K562 (cell line): Measurements from ENCODE around the gene DTX4. TPM values are rescaled to one million over a fixed set of nuclear protein-coding genes. Genes with fewer than 3 reads are reported as not detected.

Experiments used
- ATAC-seq: fragments of 200-7000 bp; cut with Tn5 transposase; 3 replicates; pipeline ENCODE4 v1.9.1; 2020; ENCODE audit warnings: moderate library complexity
- BruUV-seq: library from RNA; stranded (reverse); fragments of 400-500 nt; replicated peaks from 2 replicates; lab custom pipeline; 2021; lab: Mats Ljungman, UMichigan
- CTCF ChIA-PET: fragments of 300-600 bp; formaldehyde crosslinking; extraction: SDS; loops from one replicate; lab custom pipeline; 2021; ENCODE audit warnings: low intra/inter-chr PET ratio; lab: Yijun Ruan, JAX
- POLR2A ChIA-PET: fragments of 300-600, 350-650 bp; sonication (Branson Sonifier 250); formaldehyde crosslinking; extraction: SDS; loops from one replicate; lab custom pipeline; 2021; ENCODE audit warnings: antibody characterized with exemption, inconsistent platforms; lab: Yijun Ruan, JAX
- DNase-seq, 4 experiments: peaks; one replicate each; pipeline versions ENCODE4 v3.0.0 to v3.0.0-alpha.2; 2011 to 2018; ENCODE audit warnings: low spot score in 3 of 4, mixed read lengths in 3 of 4; ENCODE audit errors: extremely low read depth in 1 of 4
- FAIRE-seq: peaks from 2 replicates; lab custom pipeline; 2011; peaks lifted over from hg19 to GRCh38; lab: Jason Lieb, UNC
- H2AFZ ChIP-seq: 2 replicates; pipeline ENCODE4 v1.6.0; 2011; ENCODE audit warnings: low read depth, low read length, control low read depth, inconsistent platforms
- H3K27ac ChIP-seq: fragments of 200-600 bp; 3 replicates; pipeline ENCODE4 v1.8.0; 2011; ENCODE audit warnings: low read depth, mild to moderate bottlenecking, control low read depth, inconsistent platforms, low read length, moderate library complexity, mixed read lengths; ENCODE audit errors: extremely low read depth
- H3K27me3 ChIP-seq, 2 experiments: fragments of 300-600 bp in 1 of 2; 2 replicates in 1 of 2; 3 replicates in 1 of 2; pipeline versions ENCODE4 v1.6.0 to v1.8.0; 2011; ENCODE audit warnings: inconsistent platforms in 2 of 2, low read length in 2 of 2, mild to moderate bottlenecking in 1 of 2, mixed read lengths in 1 of 2, moderate library complexity in 1 of 2; ENCODE audit not compliant: control insufficient read depth in 2 of 2, insufficient read depth in 2 of 2
- H3K36me3 ChIP-seq: fragments of 300-600 bp; 3 replicates; pipeline ENCODE4 v1.8.0; 2011; ENCODE audit warnings: mild to moderate bottlenecking, low read length, inconsistent platforms; ENCODE audit not compliant: control insufficient read depth, insufficient read depth
- H3K4me1 ChIP-seq, 2 experiments: fragments of 200-600 bp in 1 of 2; replicated peaks in 1 of 2; 2 replicates in 1 of 2; 3 replicates in 1 of 2; pipeline versions ENCODE4 v1.5.1 to v1.8.0; 2011; ENCODE audit warnings: inconsistent platforms in 2 of 2, low read length in 2 of 2, mild to moderate bottlenecking in 1 of 2, mixed read lengths in 1 of 2, moderate library complexity in 1 of 2; ENCODE audit not compliant: control insufficient read depth in 2 of 2, insufficient read depth in 2 of 2
- H3K4me2 ChIP-seq: 2 replicates; pipeline ENCODE4 v1.6.1; 2011; ENCODE audit warnings: low read length, control low read depth, inconsistent platforms, mixed read lengths; ENCODE audit not compliant: insufficient read depth
- H3K4me3 ChIP-seq: fragments of 200-600 bp; sonication (generic), shearing (Covaris generic); 2 replicates; pipeline ENCODE4 v1.5.1; 2016; ENCODE audit warnings: control low read depth, inconsistent platforms
- H3K79me2 ChIP-seq: fragments of 200-600 bp; 3 replicates; pipeline ENCODE4 v1.8.0; 2011; ENCODE audit warnings: low read length, inconsistent platforms; ENCODE audit not compliant: control insufficient read depth, insufficient read depth
- H3K9ac ChIP-seq, 2 experiments: 2 replicates each; pipeline versions ENCODE4 v1.6.0 to v1.6.1; 2011; ENCODE audit warnings: low read depth in 2 of 2, low read length in 2 of 2, control low read depth in 1 of 2, inconsistent platforms in 1 of 2, mild to moderate bottlenecking in 1 of 2, mixed read lengths in 1 of 2; ENCODE audit not compliant: insufficient read depth in 1 of 2
- H3K9me1 ChIP-seq: one replicate; pipeline ENCODE4 v1.6.0; 2011; ENCODE audit warnings: inconsistent platforms, mild to moderate bottlenecking, low read length, moderate library complexity; ENCODE audit not compliant: control insufficient read depth, insufficient read depth
- H3K9me3 ChIP-seq: replicated peaks from 2 replicates; pipeline ENCODE4 v1.5.1; 2011; ENCODE audit warnings: low read depth, low read length, inconsistent platforms; ENCODE audit not compliant: control insufficient read depth, insufficient read depth
- H4K20me1 ChIP-seq: replicated peaks from 2 replicates; pipeline ENCODE4 v1.6.1; 2011; ENCODE audit warnings: low read length, inconsistent platforms, mixed read lengths; ENCODE audit not compliant: control insufficient read depth, insufficient read depth
- BRCA1 ChIP-seq, 2 experiments: fragments of 450-650 bp in 1 of 2; sonication (generic) in 1 of 2; formaldehyde crosslinking in 1 of 2; IDR thresholded peaks; 2 replicates each; pipeline versions ENCODE4 v1.5.0 to v1.6.1; 2017 to 2020; ENCODE audit warnings: mild to moderate bottlenecking in 1 of 2, missing genetic modification reagents in 1 of 2
- HNRNPH1 ChIP-seq: fragments of 200-400 bp; formaldehyde crosslinking; optimal IDR thresholded peaks from 2 replicates; pipeline ENCODE3; 2017; ENCODE audit warnings: low read depth, mild to moderate bottlenecking, low read length, moderate library complexity
- KLF13 ChIP-seq: fragments of 450-650 bp; IDR thresholded peaks from 2 replicates; pipeline ENCODE4 v1.6.1; 2016; ENCODE audit warnings: missing genetic modification characterization, low read depth, mild to moderate bottlenecking, missing compliant biosample characterization, moderate library complexity, borderline replicate concordance
- RBM34 ChIP-seq: fragments of 200-400 bp; formaldehyde crosslinking; IDR thresholded peaks from 2 replicates; pipeline ENCODE4 v1.6.1; 2018; ENCODE audit warnings: low read length, borderline replicate concordance; ENCODE audit not compliant: insufficient read depth
- SNRNP70 ChIP-seq: fragments of 200-400 bp; formaldehyde crosslinking; optimal IDR thresholded peaks from 2 replicates; pipeline ENCODE3; 2017; ENCODE audit warnings: low read depth, low read length
- WGBS: fragments of 100-300 bp; shearing (Covaris generic); methylation state at CpG from one replicate; pipeline ENCODE4 v1.1.6; 2016; ENCODE audit warnings: low coverage, mixed read lengths; ENCODE audit not compliant: insufficient coverage; ENCODE audit errors: missing lambda C conversion rate; 5-methylcytosine and 5-hydroxymethylcytosine counted together
- in situ Hi-C: fragments of 300-500 bp; cut with MboI; formaldehyde crosslinking; loops from 4 replicates; pipeline ENCODE4 v1.15.0; 2018; ENCODE audit warnings: inconsistent platforms, mixed read lengths
- intact Hi-C: fragments of 100-400 bp; cut with micrococcal nuclease; formaldehyde crosslinking; loops from 2 replicates; pipeline ENCODE4 v1.14.2; 2022
- polyA plus RNA-seq, 8 experiments: library from polyadenylated mRNA; depleted of rRNA in 4 of 8; stranded (reverse) in 5 of 8; unstranded in 3 of 8; fragments of >200 nt; fragmentation: Nextera tagmentation in 2 of 8; fragmentation: Illumina TruSeq in 1 of 8; extraction: Ambion mirVana in 2 of 8; extraction: Trizol in 1 of 8; gene quantifications; 2 replicates each; pipeline versions ENCODE4 v1.2.1 to v1.2.3, GENCODE V29; 2011 to 2014; ENCODE audit warnings: inconsistent platforms in 1 of 8, missing spikeins in 1 of 8
- total RNA-seq, 7 experiments: library from RNA; depleted of rRNA in 6 of 7; stranded (reverse); fragments of >200 nt in 6 of 7; fragmentation: Illumina TruSeq in 2 of 7; extraction: Trizol in 2 of 7; gene quantifications; 2 replicates each; pipeline versions ENCODE4 v1.2.1 to v1.2.3, GENCODE V29; 2011 to 2021; ENCODE audit warnings: low replicate concordance in 1 of 7
- TF ChIP-seq, protein P1 (sequence below): fragments of 150-350 bp; IDR thresholded peaks from 2 replicates; pipeline ENCODE4 v1.6.1; 2014; ENCODE audit warnings: low read depth, mild to moderate bottlenecking, low read length, borderline replicate concordance

Gene DTX4
- total and polyA plus RNA-seq, 9 of the 15 experiments (the other 6 are each of a cell fraction or from before 2014, with no cell fraction given), result 0.03 to 0.47 (median 0.04) TPM; not detected in 4

GRCh38 chr11:59189986-59190385 lies 18.1 kb downstream of the DTX4 start:
- no peak for ATAC-seq
- H3K9me3 ChIP-seq, result no peaks in the 10 kb centered on the region
- POLR2A ChIA-PET, result no interaction called here
- H3K27me3 ChIP-seq, result peaks cover 2 to 46% of the 10 kb centered on the region in 2 experiments; a peak in 4 of 5 replicates
- no peaks in the 10 kb centered on the region for H3K79me2 ChIP-seq
- in situ Hi-C loops (loop anchor here (25.0 kb wide), 1 partner anchor 497 kb away; no protein-coding TSS in a partner anchor), intact Hi-C loops (no loop called here)
- H3K4me1 ChIP-seq, result no peaks in the 10 kb centered on the region
- no peak for FAIRE-seq
- H2AFZ ChIP-seq, result no peak overlapping the region
- TF ChIP-seq SNRNP70 (no peak), RBM34 (no peak), KLF13 (tag) (no peak), BRCA1 (IDR thresholded peaks at IDR 0.05) (no peak), BRCA1 (CRISPR knock-in tag; IDR thresholded peaks at IDR 0.05) (no peak), HNRNPH1 (no peak)
- TF ChIP-seq, protein P1, sequence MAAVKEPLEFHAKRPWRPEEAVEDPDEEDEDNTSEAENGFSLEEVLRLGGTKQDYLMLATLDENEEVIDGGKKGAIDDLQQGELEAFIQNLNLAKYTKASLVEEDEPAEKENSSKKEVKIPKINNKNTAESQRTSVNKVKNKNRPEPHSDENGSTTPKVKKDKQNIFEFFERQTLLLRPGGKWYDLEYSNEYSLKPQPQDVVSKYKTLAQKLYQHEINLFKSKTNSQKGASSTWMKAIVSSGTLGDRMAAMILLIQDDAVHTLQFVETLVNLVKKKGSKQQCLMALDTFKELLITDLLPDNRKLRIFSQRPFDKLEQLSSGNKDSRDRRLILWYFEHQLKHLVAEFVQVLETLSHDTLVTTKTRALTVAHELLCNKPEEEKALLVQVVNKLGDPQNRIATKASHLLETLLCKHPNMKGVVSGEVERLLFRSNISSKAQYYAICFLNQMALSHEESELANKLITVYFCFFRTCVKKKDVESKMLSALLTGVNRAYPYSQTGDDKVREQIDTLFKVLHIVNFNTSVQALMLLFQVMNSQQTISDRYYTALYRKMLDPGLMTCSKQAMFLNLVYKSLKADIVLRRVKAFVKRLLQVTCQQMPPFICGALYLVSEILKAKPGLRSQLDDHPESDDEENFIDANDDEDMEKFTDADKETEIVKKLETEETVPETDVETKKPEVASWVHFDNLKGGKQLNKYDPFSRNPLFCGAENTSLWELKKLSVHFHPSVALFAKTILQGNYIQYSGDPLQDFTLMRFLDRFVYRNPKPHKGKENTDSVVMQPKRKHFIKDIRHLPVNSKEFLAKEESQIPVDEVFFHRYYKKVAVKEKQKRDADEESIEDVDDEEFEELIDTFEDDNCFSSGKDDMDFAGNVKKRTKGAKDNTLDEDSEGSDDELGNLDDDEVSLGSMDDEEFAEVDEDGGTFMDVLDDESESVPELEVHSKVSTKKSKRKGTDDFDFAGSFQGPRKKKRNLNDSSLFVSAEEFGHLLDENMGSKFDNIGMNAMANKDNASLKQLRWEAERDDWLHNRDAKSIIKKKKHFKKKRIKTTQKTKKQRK, result no peak
- no peak for DNase-seq
- H3K36me3 ChIP-seq, result no peaks in the 10 kb centered on the region
- CTCF ChIA-PET, result no interaction called here
- WGBS, result 0% methylated on average over 4 of the region's 4 CpGs
- BruUV-seq, result no TSS peak
- H4K20me1 ChIP-seq, result no peaks in the 10 kb centered on the region
- H3K4me2 ChIP-seq, result no peak overlapping the region
- H3K27ac ChIP-seq, result no peak overlapping the region
- H3K9me1 ChIP-seq, result no peaks in the 10 kb centered on the region
- H3K4me3 ChIP-seq, result no peak overlapping the region
- H3K9ac ChIP-seq, result no peak overlapping the region
